SK-N-SH (cell line): ENCODE results near the gene AFF1. TPM values are rescaled to one million over a fixed set of nuclear protein-coding genes. Genes with fewer than 3 reads are reported as not detected.

Source experiments
- CTCF ChIA-PET: fragments of 300-600, 350-600 bp; formaldehyde crosslinking; extraction: SDS; loops from one replicate; lab custom pipeline; 2021; lab: Yijun Ruan, JAX
- POLR2A ChIA-PET: fragments of 350-600 bp; sonication (Branson Sonifier 250); formaldehyde crosslinking; extraction: SDS; loops from one replicate; lab custom pipeline; 2020; ENCODE audit warnings: antibody characterized with exemption, inconsistent platforms; lab: Yijun Ruan, JAX
- DNase-seq: peaks from one replicate; pipeline ENCODE4 v3.0.0; 2012
- H2AFZ ChIP-seq: fragments of 200-600 bp; sonication (generic); 2 replicates; pipeline ENCODE4 v1.8.1; 2016; ENCODE audit warnings: antibody characterized with exemption, mild to moderate bottlenecking, low read depth
- H3F3A ChIP-seq: fragments of 200-600 bp; sonication (generic); replicated peaks from 2 replicates; pipeline ENCODE3; 2016; ENCODE audit warnings: antibody characterized with exemption, mild to moderate bottlenecking; ENCODE audit not compliant: insufficient read depth
- H3K27ac ChIP-seq, 2 experiments: fragments of 200-500 bp in 1 of 2; fragments of 200-600 bp in 1 of 2; sonication (Bioruptor generic) in 1 of 2; sonication (generic), shearing (Covaris generic) in 1 of 2; 2 replicates each; pipeline versions ENCODE4 v1.5.1 to v1.6.1; 2014 to 2016; ENCODE audit warnings: low read depth in 2 of 2, inconsistent platforms in 1 of 2, low read length in 1 of 2, mild to moderate bottlenecking in 1 of 2, mixed read lengths in 1 of 2
- H3K27me3 ChIP-seq: fragments of 200-600 bp; sonication (generic), shearing (Covaris generic); 2 replicates; pipeline ENCODE4 v1.6.1; 2016; ENCODE audit warnings: mixed run types; ENCODE audit not compliant: insufficient read depth
- H3K36me3 ChIP-seq, 2 experiments: fragments of 200-500 bp in 1 of 2; fragments of 200-600 bp in 1 of 2; sonication (Bioruptor generic) in 1 of 2; sonication (generic) in 1 of 2; replicated peaks in 1 of 2; 2 replicates each; pipeline versions ENCODE3 to v1.5.1; 2014 to 2016; ENCODE audit warnings: low read length in 1 of 2, mild to moderate bottlenecking in 1 of 2; ENCODE audit not compliant: insufficient read depth in 2 of 2, control insufficient read depth in 1 of 2
- H3K4me1 ChIP-seq, 2 experiments: fragments of 200-500 bp in 1 of 2; fragments of 200-600 bp in 1 of 2; sonication (Bioruptor generic) in 1 of 2; sonication (generic), shearing (Covaris generic) in 1 of 2; 2 replicates each; pipeline versions ENCODE4 v1.5.1 to v1.6.1; 2014 to 2016; ENCODE audit warnings: low read depth in 1 of 2, low read length in 1 of 2, mixed run types in 1 of 2; ENCODE audit not compliant: insufficient read depth in 2 of 2, control insufficient read depth in 1 of 2
- H3K4me2 ChIP-seq: fragments of 200-600 bp; sonication (generic), shearing (Covaris generic); 2 replicates; pipeline ENCODE4 v1.6.1; 2017; ENCODE audit warnings: mixed run types
- H3K4me3 ChIP-seq, 2 experiments: fragments of 200-500 bp in 1 of 2; fragments of 200-600 bp in 1 of 2; sonication (Bioruptor generic) in 1 of 2; sonication (generic), shearing (Covaris generic) in 1 of 2; 2 replicates each; pipeline versions ENCODE4 v1.5.1 to v1.8.1; 2014 to 2016; ENCODE audit warnings: low read depth in 2 of 2, inconsistent platforms in 1 of 2, low read length in 1 of 2, mild to moderate bottlenecking in 1 of 2, mixed read lengths in 1 of 2, moderate library complexity in 1 of 2
- H3K79me2 ChIP-seq: fragments of 200-600 bp; sonication (generic); 2 replicates; pipeline ENCODE4 v1.8.1; 2017; ENCODE audit warnings: mild to moderate bottlenecking; ENCODE audit not compliant: insufficient read depth
- H3K9ac ChIP-seq: fragments of 200-600 bp; sonication (generic); 2 replicates; pipeline ENCODE4 v1.6.1; 2017; ENCODE audit warnings: mixed run types
- H3K9me2 ChIP-seq: fragments of 200-600 bp; sonication (generic); 2 replicates; pipeline ENCODE4 v1.6.1; 2017; ENCODE audit warnings: mixed run types
- H3K9me3 ChIP-seq: fragments of 200-600 bp; sonication (generic); 2 replicates; pipeline ENCODE4 v1.6.1; 2017; ENCODE audit warnings: mixed run types, mild to moderate bottlenecking, moderate library complexity
- H4K20me1 ChIP-seq: fragments of 200-600 bp; sonication (generic); 2 replicates; pipeline ENCODE4 v1.6.1; 2017; ENCODE audit warnings: mild to moderate bottlenecking, mixed run types; ENCODE audit not compliant: insufficient read depth
- ELF1 ChIP-seq: IDR thresholded peaks from 2 replicates; pipeline ENCODE4 v1.4.0; 2012
- FOSL2 ChIP-seq: IDR thresholded peaks from 2 replicates; pipeline ENCODE4 v1.4.0; 2012; ENCODE audit warnings: low read depth, mild to moderate bottlenecking, moderate library complexity, borderline replicate concordance
- FOXJ3 ChIP-seq: sonication (generic); formaldehyde crosslinking; IDR thresholded peaks from 2 replicates; pipeline ENCODE4 v1.5.1; 2020; ENCODE audit warnings: mild to moderate bottlenecking, missing genetic modification reagents
- FOXM1 ChIP-seq: IDR thresholded peaks from 2 replicates; pipeline ENCODE4 v1.4.0; 2012; ENCODE audit warnings: low read depth, mild to moderate bottlenecking
- GATA2 ChIP-seq: sonication (generic); formaldehyde crosslinking; IDR thresholded peaks from 2 replicates; pipeline ENCODE4 v1.5.0; 2020; ENCODE audit warnings: mild to moderate bottlenecking, missing genetic modification reagents
- MEF2A ChIP-seq: IDR thresholded peaks from 2 replicates; pipeline ENCODE4 v1.4.0; 2012; ENCODE audit warnings: low read depth, borderline replicate concordance
- RAD21 ChIP-seq: IDR thresholded peaks from 2 replicates; pipeline ENCODE4 v1.6.1; 2012; ENCODE audit warnings: mild to moderate bottlenecking, low read length
- RFX5 ChIP-seq: IDR thresholded peaks from 2 replicates; pipeline ENCODE4 v1.6.1; 2012; ENCODE audit warnings: mild to moderate bottlenecking, improper control_type of control experiment, low read length
- RXRA ChIP-seq: IDR thresholded peaks from 2 replicates; pipeline ENCODE4 v1.4.0; 2012; ENCODE audit warnings: low read depth, mild to moderate bottlenecking, borderline replicate concordance
- SIN3A ChIP-seq: IDR thresholded peaks from 2 replicates; pipeline ENCODE4 v1.6.1; 2012; ENCODE audit warnings: low read depth, mild to moderate bottlenecking, low read length, moderate library complexity, borderline replicate concordance
- TAF1 ChIP-seq: IDR thresholded peaks from 2 replicates; pipeline ENCODE4 v1.6.1; 2012; ENCODE audit warnings: low read depth, mild to moderate bottlenecking, low read length, moderate library complexity, borderline replicate concordance
- YY1 ChIP-seq: IDR thresholded peaks from 2 replicates; pipeline ENCODE4 v1.4.0; 2012; ENCODE audit warnings: low read depth, mild to moderate bottlenecking
- WGBS: methylation state at CpG from one replicate; pipeline ENCODE4 v1.1.6; 2017; ENCODE audit warnings: low lambda C conversion rate; 5-methylcytosine and 5-hydroxymethylcytosine counted together
- polyA plus RNA-seq, 3 experiments: library from polyadenylated mRNA; depleted of rRNA; stranded (reverse); fragments of >200 nt; gene quantifications; 2 replicates each; pipeline ENCODE4 v1.2.3, GENCODE V29; 2012
- TF ChIP-seq, protein P1 (sequence below): fragments of 200-600 bp; sonication (generic); IDR thresholded peaks from 2 replicates; pipeline ENCODE4 v1.6.1; 2017; ENCODE audit warnings: antibody characterized with exemption, mild to moderate bottlenecking, moderate library complexity
- TF ChIP-seq, protein P2 (sequence below): fragments of 150-350 bp; IDR thresholded peaks from 2 replicates; pipeline ENCODE4 v1.6.1; 2016; ENCODE audit warnings: mild to moderate bottlenecking, low read depth, low read length
- TF ChIP-seq, protein P3 (sequence below): IDR thresholded peaks from 2 replicates; pipeline ENCODE4; 2012
- TF ChIP-seq, protein P4 (sequence below): IDR thresholded peaks from 2 replicates; pipeline ENCODE4 v1.4.0; 2012; ENCODE audit warnings: low read depth, borderline replicate concordance
- TF ChIP-seq, protein P5 (sequence below): IDR thresholded peaks from 2 replicates; pipeline ENCODE4 v1.4.0; 2012; ENCODE audit warnings: low read depth, borderline replicate concordance

The AFF1 gene
- polyA plus RNA-seq, 1 of the 3 experiments (the other 2 are of a cell fraction): 2.7 TPM

DNA sequence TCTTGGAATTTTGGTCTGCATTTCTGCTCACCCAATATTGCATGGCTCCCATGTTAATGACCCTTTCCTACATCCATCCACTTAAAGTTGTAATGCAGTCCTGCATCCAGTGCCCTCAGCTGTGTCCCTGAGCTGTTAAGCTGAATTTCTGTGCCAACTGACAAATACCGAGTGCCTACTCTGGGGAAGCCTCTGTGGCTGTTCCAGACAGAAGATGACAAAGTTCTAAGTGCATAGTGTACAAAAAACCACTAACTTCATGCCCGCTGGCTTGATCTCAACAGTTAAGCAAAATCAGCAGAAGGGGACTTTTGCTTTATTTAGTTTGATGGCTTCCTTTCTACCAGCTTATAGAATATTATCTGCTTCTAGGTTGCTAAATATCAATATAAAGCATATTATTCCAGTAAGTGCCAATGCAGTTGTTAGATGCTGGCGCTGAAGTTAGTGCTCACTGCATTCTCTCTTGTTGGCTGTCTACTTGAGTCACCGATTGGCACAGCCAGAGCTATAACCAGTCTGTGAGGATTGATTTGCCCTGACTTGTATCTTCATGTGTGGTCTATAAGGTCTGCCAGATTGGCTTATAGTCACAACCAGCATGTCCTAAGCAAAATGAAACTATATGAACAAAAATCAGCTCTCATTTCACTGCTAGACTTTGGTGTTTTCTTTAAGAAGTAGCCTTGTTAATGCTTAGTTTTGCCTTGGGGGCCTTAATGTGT, 186.7 kb downstream of the AFF1 start:
- Histone ChIP-seq H3K27ac (no peak overlapping the region), H3K4me3 (no peak overlapping the region), H3K4me2 (no peak overlapping the region), H3K4me1 (peaks cover 0 to 3% of the 10 kb centered on the region in 2 experiments; a peak in 1 of 4 replicates), H3K9me2 (no peaks in the 10 kb centered on the region), H3K27me3 (no peaks in the 10 kb centered on the region), H3K36me3 (peaks cover 5 to 18% of the 10 kb centered on the region in 2 experiments), H3K79me2 (no peaks in the 10 kb centered on the region), H2AFZ (no peak overlapping the region), H3F3A (no peaks in the 10 kb centered on the region), H3K9ac (no peak overlapping the region), H3K9me3 (no peaks in the 10 kb centered on the region), H4K20me1 (no peaks in the 10 kb centered on the region)
- ChIA-PET CTCF (interaction anchor here (1.0 to 1.9 kb wide), 3 partner anchors 29 to 199 kb away, joined by 3 to 7 read pairs (median 5); no protein-coding TSS in a partner anchor), POLR2A (no interaction called here)
- no peak for TF ChIP-seq RAD21
- TF ChIP-seq MEF2A: no peak
- no peak for TF ChIP-seq RXRA
- no peak for TF ChIP-seq FOXJ3 (CRISPR knock-in tag)
- TF ChIP-seq, protein P1, sequence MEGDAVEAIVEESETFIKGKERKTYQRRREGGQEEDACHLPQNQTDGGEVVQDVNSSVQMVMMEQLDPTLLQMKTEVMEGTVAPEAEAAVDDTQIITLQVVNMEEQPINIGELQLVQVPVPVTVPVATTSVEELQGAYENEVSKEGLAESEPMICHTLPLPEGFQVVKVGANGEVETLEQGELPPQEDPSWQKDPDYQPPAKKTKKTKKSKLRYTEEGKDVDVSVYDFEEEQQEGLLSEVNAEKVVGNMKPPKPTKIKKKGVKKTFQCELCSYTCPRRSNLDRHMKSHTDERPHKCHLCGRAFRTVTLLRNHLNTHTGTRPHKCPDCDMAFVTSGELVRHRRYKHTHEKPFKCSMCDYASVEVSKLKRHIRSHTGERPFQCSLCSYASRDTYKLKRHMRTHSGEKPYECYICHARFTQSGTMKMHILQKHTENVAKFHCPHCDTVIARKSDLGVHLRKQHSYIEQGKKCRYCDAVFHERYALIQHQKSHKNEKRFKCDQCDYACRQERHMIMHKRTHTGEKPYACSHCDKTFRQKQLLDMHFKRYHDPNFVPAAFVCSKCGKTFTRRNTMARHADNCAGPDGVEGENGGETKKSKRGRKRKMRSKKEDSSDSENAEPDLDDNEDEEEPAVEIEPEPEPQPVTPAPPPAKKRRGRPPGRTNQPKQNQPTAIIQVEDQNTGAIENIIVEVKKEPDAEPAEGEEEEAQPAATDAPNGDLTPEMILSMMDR: no peak
- no peak for TF ChIP-seq RFX5
- TF ChIP-seq, protein P2, sequence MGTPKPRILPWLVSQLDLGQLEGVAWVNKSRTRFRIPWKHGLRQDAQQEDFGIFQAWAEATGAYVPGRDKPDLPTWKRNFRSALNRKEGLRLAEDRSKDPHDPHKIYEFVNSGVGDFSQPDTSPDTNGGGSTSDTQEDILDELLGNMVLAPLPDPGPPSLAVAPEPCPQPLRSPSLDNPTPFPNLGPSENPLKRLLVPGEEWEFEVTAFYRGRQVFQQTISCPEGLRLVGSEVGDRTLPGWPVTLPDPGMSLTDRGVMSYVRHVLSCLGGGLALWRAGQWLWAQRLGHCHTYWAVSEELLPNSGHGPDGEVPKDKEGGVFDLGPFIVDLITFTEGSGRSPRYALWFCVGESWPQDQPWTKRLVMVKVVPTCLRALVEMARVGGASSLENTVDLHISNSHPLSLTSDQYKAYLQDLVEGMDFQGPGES: no peak
- no peak for TF ChIP-seq FOSL2
- TF ChIP-seq, protein P3, sequence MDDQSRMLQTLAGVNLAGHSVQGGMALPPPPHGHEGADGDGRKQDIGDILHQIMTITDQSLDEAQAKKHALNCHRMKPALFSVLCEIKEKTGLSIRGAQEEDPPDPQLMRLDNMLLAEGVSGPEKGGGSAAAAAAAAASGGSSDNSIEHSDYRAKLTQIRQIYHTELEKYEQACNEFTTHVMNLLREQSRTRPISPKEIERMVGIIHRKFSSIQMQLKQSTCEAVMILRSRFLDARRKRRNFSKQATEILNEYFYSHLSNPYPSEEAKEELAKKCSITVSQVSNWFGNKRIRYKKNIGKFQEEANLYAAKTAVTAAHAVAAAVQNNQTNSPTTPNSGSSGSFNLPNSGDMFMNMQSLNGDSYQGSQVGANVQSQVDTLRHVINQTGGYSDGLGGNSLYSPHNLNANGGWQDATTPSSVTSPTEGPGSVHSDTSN: no peak
- TF ChIP-seq, protein P4, sequence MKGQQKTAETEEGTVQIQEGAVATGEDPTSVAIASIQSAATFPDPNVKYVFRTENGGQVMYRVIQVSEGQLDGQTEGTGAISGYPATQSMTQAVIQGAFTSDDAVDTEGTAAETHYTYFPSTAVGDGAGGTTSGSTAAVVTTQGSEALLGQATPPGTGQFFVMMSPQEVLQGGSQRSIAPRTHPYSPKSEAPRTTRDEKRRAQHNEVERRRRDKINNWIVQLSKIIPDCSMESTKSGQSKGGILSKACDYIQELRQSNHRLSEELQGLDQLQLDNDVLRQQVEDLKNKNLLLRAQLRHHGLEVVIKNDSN: no peak
- TF ChIP-seq SIN3A: no peak
- TF ChIP-seq, protein P5, sequence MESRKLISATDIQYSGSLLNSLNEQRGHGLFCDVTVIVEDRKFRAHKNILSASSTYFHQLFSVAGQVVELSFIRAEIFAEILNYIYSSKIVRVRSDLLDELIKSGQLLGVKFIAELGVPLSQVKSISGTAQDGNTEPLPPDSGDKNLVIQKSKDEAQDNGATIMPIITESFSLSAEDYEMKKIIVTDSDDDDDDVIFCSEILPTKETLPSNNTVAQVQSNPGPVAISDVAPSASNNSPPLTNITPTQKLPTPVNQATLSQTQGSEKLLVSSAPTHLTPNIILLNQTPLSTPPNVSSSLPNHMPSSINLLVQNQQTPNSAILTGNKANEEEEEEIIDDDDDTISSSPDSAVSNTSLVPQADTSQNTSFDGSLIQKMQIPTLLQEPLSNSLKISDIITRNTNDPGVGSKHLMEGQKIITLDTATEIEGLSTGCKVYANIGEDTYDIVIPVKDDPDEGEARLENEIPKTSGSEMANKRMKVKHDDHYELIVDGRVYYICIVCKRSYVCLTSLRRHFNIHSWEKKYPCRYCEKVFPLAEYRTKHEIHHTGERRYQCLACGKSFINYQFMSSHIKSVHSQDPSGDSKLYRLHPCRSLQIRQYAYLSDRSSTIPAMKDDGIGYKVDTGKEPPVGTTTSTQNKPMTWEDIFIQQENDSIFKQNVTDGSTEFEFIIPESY: no peak
- TF ChIP-seq TAF1: no peak
- TF ChIP-seq YY1: no peak
- TF ChIP-seq GATA2 (CRISPR knock-in tag): no peak
- no peak for TF ChIP-seq FOXM1
- no peak for TF ChIP-seq ELF1
- DNase-seq: no peak
- 89% methylated on average over 4 of the region's 4 CpGs for WGBS
